ENCODE results near the gene ST8SIA6. TPM values are rescaled to one million over a fixed set of nuclear protein-coding genes. Genes with fewer than 3 reads are reported as not detected.
A peak's percentile ranks its signal among the peaks of the same experiment; 100 is the strongest.

The ST8SIA6 gene
- total and polyA plus RNA-seq, 9 of the 15 experiments (the other 6 are each of a cell fraction or from before 2014, with no cell fraction given) = 0.69 to 6.7 (median 5.0) TPM

DNA sequence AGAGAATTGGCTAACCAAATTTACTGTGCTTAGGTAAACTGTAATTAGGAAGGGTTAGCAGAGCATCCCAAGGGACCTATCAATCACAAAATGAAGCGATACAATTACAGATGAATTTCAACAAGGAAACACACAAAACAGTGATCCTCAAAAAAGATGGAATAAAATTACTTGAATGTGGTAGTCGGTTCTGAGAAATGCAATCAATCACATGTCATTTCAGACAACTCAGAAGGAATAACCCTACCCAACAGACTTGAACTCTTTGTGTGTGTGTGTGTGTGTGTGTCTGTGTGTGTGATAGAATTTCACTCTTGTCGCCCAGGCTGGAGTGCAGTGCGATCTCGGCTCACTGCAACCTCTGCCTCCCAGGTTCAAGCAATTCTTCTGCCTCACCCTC is 43.5 kb downstream of the ST8SIA6 start (continued):
- TF ChIP-seq STAT5B (CRISPR knock-in tag; IDR thresholded peaks at IDR 0.05) (no peak), ARHGAP35 (IDR thresholded peaks at IDR 0.05; ENCODE audit: partially characterized antibody) (no peak), TEAD4 (IDR thresholded peaks at IDR 0.05; ENCODE audit: low read length) (no peak), TEAD4 (CRISPR knock-in tag; IDR thresholded peaks at IDR 0.05; ENCODE audit: borderline replicate concordance) (no peak), NFE2 (IDR thresholded peaks at IDR 0.05; ENCODE audit: low read depth) (no peak), PCBP1 (IDR thresholded peaks at IDR 0.05; ENCODE audit: low read depth, low read length, poor library complexity, severe bottlenecking) (no peak), RFX5 (IDR thresholded peaks at IDR 0.05; ENCODE audit: low read depth, low read length) (no peak), ARID1B (IDR thresholded peaks at IDR 0.05) (no peak), ZNF41 (CRISPR knock-in tag; conservative IDR thresholded peaks at IDR 0.05) (no peak), POLR2B (IDR thresholded peaks at IDR 0.05; ENCODE audit: low read depth, partially characterized antibody) (no peak), MECOM (CRISPR knock-in tag; IDR thresholded peaks at IDR 0.05) (peak; percentile 20; the same call in 1 of the 2 replicates), EP400 (IDR thresholded peaks at IDR 0.05) (no peak), MAFF (IDR thresholded peaks at IDR 0.05; ENCODE audit: low read length) (no peak), CC2D1A (IDR thresholded peaks at IDR 0.05) (no peak), RB1 (IDR thresholded peaks at IDR 0.05; ENCODE audit: low read depth) (no peak), KDM4B (IDR thresholded peaks at IDR 0.05; ENCODE audit: borderline replicate concordance in 2 of 2, low read depth in 1 of 2) (no peak), CHD2 (IDR thresholded peaks at IDR 0.05; ENCODE audit: low read depth, low read length) (no peak), HNRNPL (IDR thresholded peaks at IDR 0.05; ENCODE audit: low read depth, low read length) (no peak), MEIS2 (IDR thresholded peaks at IDR 0.05; ENCODE audit: partially characterized antibody) (peak; percentile 92), NBN (IDR thresholded peaks at IDR 0.05; ENCODE audit: low read depth) (no peak), MCM3 (IDR thresholded peaks at IDR 0.05) (no peak), ZNF431 (CRISPR knock-in tag; IDR thresholded peaks at IDR 0.05) (no peak), SMAD4 (CRISPR knock-in tag; conservative IDR thresholded peaks at IDR 0.05) (0 out of 2 replicates have a peak, but pooled peaks have one; percentile 33)
- TF ChIP-seq, protein P1, sequence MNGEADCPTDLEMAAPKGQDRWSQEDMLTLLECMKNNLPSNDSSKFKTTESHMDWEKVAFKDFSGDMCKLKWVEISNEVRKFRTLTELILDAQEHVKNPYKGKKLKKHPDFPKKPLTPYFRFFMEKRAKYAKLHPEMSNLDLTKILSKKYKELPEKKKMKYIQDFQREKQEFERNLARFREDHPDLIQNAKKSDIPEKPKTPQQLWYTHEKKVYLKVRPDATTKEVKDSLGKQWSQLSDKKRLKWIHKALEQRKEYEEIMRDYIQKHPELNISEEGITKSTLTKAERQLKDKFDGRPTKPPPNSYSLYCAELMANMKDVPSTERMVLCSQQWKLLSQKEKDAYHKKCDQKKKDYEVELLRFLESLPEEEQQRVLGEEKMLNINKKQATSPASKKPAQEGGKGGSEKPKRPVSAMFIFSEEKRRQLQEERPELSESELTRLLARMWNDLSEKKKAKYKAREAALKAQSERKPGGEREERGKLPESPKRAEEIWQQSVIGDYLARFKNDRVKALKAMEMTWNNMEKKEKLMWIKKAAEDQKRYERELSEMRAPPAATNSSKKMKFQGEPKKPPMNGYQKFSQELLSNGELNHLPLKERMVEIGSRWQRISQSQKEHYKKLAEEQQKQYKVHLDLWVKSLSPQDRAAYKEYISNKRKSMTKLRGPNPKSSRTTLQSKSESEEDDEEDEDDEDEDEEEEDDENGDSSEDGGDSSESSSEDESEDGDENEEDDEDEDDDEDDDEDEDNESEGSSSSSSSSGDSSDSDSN (IDR thresholded peaks at IDR 0.05; ENCODE audit: borderline replicate concordance in 1 of 2, low read depth in 2 of 2, low read length in 2 of 2) = no peak
- TF ChIP-seq, protein P2, sequence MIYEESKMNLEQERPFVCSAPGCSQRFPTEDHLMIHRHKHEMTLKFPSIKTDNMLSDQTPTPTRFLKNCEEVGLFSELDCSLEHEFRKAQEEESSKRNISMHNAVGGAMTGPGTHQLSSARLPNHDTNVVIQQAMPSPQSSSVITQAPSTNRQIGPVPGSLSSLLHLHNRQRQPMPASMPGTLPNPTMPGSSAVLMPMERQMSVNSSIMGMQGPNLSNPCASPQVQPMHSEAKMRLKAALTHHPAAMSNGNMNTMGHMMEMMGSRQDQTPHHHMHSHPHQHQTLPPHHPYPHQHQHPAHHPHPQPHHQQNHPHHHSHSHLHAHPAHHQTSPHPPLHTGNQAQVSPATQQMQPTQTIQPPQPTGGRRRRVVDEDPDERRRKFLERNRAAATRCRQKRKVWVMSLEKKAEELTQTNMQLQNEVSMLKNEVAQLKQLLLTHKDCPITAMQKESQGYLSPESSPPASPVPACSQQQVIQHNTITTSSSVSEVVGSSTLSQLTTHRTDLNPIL (CRISPR knock-in tag; IDR thresholded peaks at IDR 0.05) = no peak
- TF ChIP-seq, protein P3, sequence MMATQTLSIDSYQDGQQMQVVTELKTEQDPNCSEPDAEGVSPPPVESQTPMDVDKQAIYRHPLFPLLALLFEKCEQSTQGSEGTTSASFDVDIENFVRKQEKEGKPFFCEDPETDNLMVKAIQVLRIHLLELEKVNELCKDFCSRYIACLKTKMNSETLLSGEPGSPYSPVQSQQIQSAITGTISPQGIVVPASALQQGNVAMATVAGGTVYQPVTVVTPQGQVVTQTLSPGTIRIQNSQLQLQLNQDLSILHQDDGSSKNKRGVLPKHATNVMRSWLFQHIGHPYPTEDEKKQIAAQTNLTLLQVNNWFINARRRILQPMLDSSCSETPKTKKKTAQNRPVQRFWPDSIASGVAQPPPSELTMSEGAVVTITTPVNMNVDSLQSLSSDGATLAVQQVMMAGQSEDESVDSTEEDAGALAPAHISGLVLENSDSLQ (IDR thresholded peaks at IDR 0.05) = peak; percentile 78
- TF ChIP-seq, protein P4, sequence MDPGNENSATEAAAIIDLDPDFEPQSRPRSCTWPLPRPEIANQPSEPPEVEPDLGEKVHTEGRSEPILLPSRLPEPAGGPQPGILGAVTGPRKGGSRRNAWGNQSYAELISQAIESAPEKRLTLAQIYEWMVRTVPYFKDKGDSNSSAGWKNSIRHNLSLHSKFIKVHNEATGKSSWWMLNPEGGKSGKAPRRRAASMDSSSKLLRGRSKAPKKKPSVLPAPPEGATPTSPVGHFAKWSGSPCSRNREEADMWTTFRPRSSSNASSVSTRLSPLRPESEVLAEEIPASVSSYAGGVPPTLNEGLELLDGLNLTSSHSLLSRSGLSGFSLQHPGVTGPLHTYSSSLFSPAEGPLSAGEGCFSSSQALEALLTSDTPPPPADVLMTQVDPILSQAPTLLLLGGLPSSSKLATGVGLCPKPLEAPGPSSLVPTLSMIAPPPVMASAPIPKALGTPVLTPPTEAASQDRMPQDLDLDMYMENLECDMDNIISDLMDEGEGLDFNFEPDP (CRISPR knock-in tag; IDR thresholded peaks at IDR 0.05) = no peak

Measured in K562 (cell line).